ENCODE measurements around the gene SOX4.

Gene SOX4

DNA sequence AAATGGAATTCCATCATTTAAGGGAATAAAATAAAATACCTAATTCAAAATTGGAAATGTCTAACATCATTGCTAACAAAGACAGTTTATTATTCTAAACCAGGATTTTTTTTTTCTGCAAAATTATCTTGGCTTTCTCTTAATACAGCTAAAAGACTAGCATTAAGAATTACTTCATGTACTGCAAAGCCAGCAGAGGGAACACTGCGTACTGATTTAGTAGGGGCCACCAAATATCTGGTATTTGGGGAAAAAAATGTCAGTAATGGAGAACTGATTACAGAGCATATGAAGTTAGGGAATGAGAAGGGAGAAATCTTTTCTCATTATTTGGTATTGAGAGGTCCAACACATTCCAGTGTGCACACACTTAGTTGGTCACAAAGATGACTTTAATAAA is 3.2 kb upstream of the SOX4 start:
- CTCF ChIA-PET: interaction anchor here (0.6 to 4.0 kb wide), 3 partner anchors 514 to 719 kb away, joined by 3 to 14 read pairs (median 5); no protein-coding TSS in a partner anchor
- Histone ChIP-seq H3K36me3 (ENCODE audit: control insufficient read depth in 2 of 2, insufficient read depth in 1 of 2, low read length in 2 of 2) (no peaks in the 10 kb centered on the region; a peak in 1 of 3 replicates), H3K27ac (ENCODE audit: extremely low read depth, low read depth, low read length) (no peak overlapping the region), H3K9me3 (ENCODE audit: control insufficient read depth, insufficient read depth, low read depth, low read length) (no peaks in the 10 kb centered on the region), H3K4me1 (ENCODE audit: control insufficient read depth, insufficient read depth, low read length) (peaks cover 11% of the 10 kb centered on the region), H3K4me3 (ENCODE audit: low read depth, low read length) (no peak overlapping the region)
- POLR2A ChIA-PET: no interaction called here
- TF ChIP-seq, protein P1, sequence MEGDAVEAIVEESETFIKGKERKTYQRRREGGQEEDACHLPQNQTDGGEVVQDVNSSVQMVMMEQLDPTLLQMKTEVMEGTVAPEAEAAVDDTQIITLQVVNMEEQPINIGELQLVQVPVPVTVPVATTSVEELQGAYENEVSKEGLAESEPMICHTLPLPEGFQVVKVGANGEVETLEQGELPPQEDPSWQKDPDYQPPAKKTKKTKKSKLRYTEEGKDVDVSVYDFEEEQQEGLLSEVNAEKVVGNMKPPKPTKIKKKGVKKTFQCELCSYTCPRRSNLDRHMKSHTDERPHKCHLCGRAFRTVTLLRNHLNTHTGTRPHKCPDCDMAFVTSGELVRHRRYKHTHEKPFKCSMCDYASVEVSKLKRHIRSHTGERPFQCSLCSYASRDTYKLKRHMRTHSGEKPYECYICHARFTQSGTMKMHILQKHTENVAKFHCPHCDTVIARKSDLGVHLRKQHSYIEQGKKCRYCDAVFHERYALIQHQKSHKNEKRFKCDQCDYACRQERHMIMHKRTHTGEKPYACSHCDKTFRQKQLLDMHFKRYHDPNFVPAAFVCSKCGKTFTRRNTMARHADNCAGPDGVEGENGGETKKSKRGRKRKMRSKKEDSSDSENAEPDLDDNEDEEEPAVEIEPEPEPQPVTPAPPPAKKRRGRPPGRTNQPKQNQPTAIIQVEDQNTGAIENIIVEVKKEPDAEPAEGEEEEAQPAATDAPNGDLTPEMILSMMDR (tag by site-specific recombination; IDR thresholded peaks at IDR 0.05): peak; percentile 37; the same call in 1 of the 2 replicates
- TF ChIP-seq ZNF335 (tag by site-specific recombination; conservative IDR thresholded peaks at IDR 0.05): no peak

DNA sequence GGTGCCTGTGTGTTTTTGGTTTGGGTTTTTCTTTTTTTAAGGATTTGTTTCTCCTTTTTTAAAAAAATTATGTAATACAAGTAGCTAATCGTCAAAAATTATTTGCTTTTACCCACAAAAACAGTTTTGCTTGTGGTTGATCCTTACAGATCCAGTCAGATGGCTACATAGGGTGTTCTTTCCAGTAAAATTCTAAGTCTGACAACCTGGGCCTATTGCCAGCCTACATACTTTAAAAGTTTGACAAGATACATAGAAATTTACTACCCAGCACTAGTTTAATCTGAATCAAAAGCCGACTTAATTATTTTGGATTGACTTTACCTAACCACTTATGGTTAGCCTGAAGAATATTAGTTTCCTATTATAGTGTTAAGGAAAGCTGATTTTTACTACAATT is 2.1 kb upstream of the SOX4 start:
- no peak for TF ChIP-seq ZSCAN23 (tag by site-specific recombination; IDR thresholded peaks at IDR 0.05)
- TF ChIP-seq, protein P2, sequence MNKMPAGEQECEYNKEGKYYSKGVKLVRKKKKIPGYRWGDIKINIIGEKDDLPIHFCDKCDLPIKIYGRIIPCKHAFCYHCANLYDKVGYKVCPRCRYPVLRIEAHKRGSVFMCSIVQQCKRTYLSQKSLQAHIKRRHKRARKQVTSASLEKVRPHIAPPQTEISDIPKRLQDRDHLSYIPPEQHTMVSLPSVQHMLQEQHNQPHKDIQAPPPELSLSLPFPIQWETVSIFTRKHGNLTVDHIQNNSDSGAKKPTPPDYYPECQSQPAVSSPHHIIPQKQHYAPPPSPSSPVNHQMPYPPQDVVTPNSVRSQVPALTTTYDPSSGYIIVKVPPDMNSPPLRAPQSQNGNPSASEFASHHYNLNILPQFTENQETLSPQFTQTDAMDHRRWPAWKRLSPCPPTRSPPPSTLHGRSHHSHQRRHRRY (tag by site-specific recombination; IDR thresholded peaks at IDR 0.05): no peak
- no peak for TF ChIP-seq ZNF223 (tag by site-specific recombination; IDR thresholded peaks at IDR 0.05)
- TF ChIP-seq, protein P3, sequence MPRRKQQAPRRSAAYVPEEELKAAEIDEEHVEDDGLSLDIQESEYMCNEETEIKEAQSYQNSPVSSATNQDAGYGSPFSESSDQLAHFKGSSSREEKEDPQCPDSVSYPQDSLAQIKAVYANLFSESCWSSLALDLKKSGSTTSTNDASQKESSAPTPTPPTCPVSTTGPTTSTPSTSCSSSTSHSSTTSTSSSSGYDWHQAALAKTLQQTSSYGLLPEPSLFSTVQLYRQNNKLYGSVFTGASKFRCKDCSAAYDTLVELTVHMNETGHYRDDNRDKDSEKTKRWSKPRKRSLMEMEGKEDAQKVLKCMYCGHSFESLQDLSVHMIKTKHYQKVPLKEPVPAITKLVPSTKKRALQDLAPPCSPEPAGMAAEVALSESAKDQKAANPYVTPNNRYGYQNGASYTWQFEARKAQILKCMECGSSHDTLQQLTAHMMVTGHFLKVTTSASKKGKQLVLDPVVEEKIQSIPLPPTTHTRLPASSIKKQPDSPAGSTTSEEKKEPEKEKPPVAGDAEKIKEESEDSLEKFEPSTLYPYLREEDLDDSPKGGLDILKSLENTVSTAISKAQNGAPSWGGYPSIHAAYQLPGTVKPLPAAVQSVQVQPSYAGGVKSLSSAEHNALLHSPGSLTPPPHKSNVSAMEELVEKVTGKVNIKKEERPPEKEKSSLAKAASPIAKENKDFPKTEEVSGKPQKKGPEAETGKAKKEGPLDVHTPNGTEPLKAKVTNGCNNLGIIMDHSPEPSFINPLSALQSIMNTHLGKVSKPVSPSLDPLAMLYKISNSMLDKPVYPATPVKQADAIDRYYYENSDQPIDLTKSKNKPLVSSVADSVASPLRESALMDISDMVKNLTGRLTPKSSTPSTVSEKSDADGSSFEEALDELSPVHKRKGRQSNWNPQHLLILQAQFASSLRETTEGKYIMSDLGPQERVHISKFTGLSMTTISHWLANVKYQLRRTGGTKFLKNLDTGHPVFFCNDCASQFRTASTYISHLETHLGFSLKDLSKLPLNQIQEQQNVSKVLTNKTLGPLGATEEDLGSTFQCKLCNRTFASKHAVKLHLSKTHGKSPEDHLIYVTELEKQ (tag by site-specific recombination; IDR thresholded peaks at IDR 0.05; ENCODE audit: borderline replicate concordance): no peak
- no peak for TF ChIP-seq ZNF791 (tag by site-specific recombination; IDR thresholded peaks at IDR 0.05)
- TF ChIP-seq, protein P4, sequence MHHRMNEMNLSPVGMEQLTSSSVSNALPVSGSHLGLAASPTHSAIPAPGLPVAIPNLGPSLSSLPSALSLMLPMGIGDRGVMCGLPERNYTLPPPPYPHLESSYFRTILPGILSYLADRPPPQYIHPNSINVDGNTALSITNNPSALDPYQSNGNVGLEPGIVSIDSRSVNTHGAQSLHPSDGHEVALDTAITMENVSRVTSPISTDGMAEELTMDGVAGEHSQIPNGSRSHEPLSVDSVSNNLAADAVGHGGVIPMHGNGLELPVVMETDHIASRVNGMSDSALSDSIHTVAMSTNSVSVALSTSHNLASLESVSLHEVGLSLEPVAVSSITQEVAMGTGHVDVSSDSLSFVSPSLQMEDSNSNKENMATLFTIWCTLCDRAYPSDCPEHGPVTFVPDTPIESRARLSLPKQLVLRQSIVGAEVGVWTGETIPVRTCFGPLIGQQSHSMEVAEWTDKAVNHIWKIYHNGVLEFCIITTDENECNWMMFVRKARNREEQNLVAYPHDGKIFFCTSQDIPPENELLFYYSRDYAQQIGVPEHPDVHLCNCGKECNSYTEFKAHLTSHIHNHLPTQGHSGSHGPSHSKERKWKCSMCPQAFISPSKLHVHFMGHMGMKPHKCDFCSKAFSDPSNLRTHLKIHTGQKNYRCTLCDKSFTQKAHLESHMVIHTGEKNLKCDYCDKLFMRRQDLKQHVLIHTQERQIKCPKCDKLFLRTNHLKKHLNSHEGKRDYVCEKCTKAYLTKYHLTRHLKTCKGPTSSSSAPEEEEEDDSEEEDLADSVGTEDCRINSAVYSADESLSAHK (tag by site-specific recombination; IDR thresholded peaks at IDR 0.05): no peak
- TF ChIP-seq SCRT2 (tag by site-specific recombination; IDR thresholded peaks at IDR 0.05): no peak
- TF ChIP-seq, protein P5, sequence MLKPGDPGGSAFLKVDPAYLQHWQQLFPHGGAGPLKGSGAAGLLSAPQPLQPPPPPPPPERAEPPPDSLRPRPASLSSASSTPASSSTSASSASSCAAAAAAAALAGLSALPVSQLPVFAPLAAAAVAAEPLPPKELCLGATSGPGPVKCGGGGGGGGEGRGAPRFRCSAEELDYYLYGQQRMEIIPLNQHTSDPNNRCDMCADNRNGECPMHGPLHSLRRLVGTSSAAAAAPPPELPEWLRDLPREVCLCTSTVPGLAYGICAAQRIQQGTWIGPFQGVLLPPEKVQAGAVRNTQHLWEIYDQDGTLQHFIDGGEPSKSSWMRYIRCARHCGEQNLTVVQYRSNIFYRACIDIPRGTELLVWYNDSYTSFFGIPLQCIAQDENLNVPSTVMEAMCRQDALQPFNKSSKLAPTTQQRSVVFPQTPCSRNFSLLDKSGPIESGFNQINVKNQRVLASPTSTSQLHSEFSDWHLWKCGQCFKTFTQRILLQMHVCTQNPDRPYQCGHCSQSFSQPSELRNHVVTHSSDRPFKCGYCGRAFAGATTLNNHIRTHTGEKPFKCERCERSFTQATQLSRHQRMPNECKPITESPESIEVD (tag by site-specific recombination; IDR thresholded peaks at IDR 0.05): peak; percentile 60
- TF ChIP-seq PRDM1 (tag by site-specific recombination; IDR thresholded peaks at IDR 0.05): no peak
- Histone ChIP-seq H3K27ac (ENCODE audit: extremely low read depth, low read depth, low read length) (no peak overlapping the region), H3K9me3 (ENCODE audit: control insufficient read depth, insufficient read depth, low read depth, low read length) (no peaks in the 10 kb centered on the region), H3K4me1 (ENCODE audit: control insufficient read depth, insufficient read depth, low read length) (peaks cover 11% of the 10 kb centered on the region), H3K4me3 (ENCODE audit: low read depth, low read length) (no peak overlapping the region), H3K36me3 (ENCODE audit: control insufficient read depth in 2 of 2, insufficient read depth in 1 of 2, low read length in 2 of 2) (peaks cover 0 to 11% of the 10 kb centered on the region in 2 experiments; a peak in 2 of 3 replicates)
- CTCF ChIA-PET: interaction anchor here (0.7 to 1.0 kb wide), 4 partner anchors 17 to 1027 kb away, joined by 3 to 4 read pairs (median 4); no protein-coding TSS in a partner anchor
- POLR2A ChIA-PET: no interaction called here
